ENCODE data around the gene NUB1.

Gene NUB1

GRCh38 chr7:151371266-151371665 lies 29.7 kb downstream of the NUB1 start:
- no peak for TF ChIP-seq CTCF (conservative IDR thresholded peaks at IDR 0.05; ENCODE audit: control insufficient read depth, insufficient read depth, low read depth, low read length)
- no peak for DNase-seq (ENCODE audit: low read depth)
- H3K4me3 ChIP-seq (ENCODE audit: control insufficient read depth, low read depth, low read length) = no peak overlapping the region

GRCh38 chr7:151372612-151373265 lies 31.1 kb downstream of the NUB1 start:
- no peak for TF ChIP-seq CTCF (conservative IDR thresholded peaks at IDR 0.05; ENCODE audit: control insufficient read depth, insufficient read depth, low read depth, low read length)
- no peak for DNase-seq (ENCODE audit: low read depth)
- no peak overlapping the region for H3K4me3 ChIP-seq (ENCODE audit: control insufficient read depth, low read depth, low read length)

GRCh38 chr7:151373599-151373998 lies 32.0 kb downstream of the NUB1 start:
- TF ChIP-seq CTCF (conservative IDR thresholded peaks at IDR 0.05; ENCODE audit: control insufficient read depth, insufficient read depth, low read depth, low read length) = no peak
- DNase-seq (ENCODE audit: low read depth) = no peak
- H3K4me3 ChIP-seq (ENCODE audit: control insufficient read depth, low read depth, low read length) = no peak overlapping the region

GRCh38 chr7:151374139-151374538 lies 32.5 kb downstream of the NUB1 start:
- no peak for TF ChIP-seq CTCF (conservative IDR thresholded peaks at IDR 0.05; ENCODE audit: control insufficient read depth, insufficient read depth, low read depth, low read length)
- no peak for DNase-seq (ENCODE audit: low read depth)
- no peak overlapping the region for H3K4me3 ChIP-seq (ENCODE audit: control insufficient read depth, low read depth, low read length)

- H3K4me3 ChIP-seq (ENCODE audit: control insufficient read depth, low read depth, low read length) = no peak overlapping the region
- no peak for DNase-seq (ENCODE audit: low read depth)
- no peak for TF ChIP-seq CTCF (conservative IDR thresholded peaks at IDR 0.05; ENCODE audit: control insufficient read depth, insufficient read depth, low read depth, low read length)
Observed at GRCh38 chr7:151374726-151375125, 33.1 kb downstream of the NUB1 start.

- TF ChIP-seq CTCF (conservative IDR thresholded peaks at IDR 0.05; ENCODE audit: control insufficient read depth, insufficient read depth, low read depth, low read length) = no peak
- DNase-seq (ENCODE audit: low read depth) = no peak
Observed at GRCh38 chr7:151375530-151376217, 34.1 kb downstream of the NUB1 start.

More at GRCh38 chr7:151375530-151376217, 34.1 kb downstream of the NUB1 start:
- H3K4me3 ChIP-seq (ENCODE audit: control insufficient read depth, low read depth, low read length) = no peak overlapping the region

Data from fibroblast of mammary gland (primary cell).